Measurements from ENCODE around the gene PSEN1. TPM values are rescaled to one million over a fixed set of nuclear protein-coding genes. Genes with fewer than 3 reads are reported as not detected.

The PSEN1 gene
- total RNA-seq, 1 donor from 2014 or later = 63.9 TPM

DNA sequence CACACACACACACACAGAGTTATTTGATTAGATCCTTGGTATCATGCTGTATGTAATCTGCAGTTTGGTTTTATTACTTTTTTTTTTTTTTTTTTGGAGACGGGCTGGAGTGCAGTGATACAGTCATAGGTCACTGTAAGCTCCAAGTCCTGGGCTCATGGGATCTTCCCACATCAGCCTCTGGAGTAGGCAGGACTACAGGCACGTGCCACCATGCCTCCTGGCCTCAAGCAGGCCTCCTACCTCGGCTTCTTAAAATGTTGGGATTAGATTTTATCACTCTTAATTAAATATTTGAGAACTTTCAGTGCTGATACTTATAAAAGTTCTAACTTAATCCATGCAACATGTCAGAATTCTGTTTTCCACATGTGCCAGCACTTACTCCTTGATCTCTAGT is 31.3 kb upstream of the PSEN1 start:
- no peaks in the 10 kb centered on the region for H3K4me1 ChIP-seq
- ATAC-seq = no peak
- TF ChIP-seq, protein P1, sequence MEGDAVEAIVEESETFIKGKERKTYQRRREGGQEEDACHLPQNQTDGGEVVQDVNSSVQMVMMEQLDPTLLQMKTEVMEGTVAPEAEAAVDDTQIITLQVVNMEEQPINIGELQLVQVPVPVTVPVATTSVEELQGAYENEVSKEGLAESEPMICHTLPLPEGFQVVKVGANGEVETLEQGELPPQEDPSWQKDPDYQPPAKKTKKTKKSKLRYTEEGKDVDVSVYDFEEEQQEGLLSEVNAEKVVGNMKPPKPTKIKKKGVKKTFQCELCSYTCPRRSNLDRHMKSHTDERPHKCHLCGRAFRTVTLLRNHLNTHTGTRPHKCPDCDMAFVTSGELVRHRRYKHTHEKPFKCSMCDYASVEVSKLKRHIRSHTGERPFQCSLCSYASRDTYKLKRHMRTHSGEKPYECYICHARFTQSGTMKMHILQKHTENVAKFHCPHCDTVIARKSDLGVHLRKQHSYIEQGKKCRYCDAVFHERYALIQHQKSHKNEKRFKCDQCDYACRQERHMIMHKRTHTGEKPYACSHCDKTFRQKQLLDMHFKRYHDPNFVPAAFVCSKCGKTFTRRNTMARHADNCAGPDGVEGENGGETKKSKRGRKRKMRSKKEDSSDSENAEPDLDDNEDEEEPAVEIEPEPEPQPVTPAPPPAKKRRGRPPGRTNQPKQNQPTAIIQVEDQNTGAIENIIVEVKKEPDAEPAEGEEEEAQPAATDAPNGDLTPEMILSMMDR (IDR thresholded peaks at IDR 0.05) = no peak

DNA sequence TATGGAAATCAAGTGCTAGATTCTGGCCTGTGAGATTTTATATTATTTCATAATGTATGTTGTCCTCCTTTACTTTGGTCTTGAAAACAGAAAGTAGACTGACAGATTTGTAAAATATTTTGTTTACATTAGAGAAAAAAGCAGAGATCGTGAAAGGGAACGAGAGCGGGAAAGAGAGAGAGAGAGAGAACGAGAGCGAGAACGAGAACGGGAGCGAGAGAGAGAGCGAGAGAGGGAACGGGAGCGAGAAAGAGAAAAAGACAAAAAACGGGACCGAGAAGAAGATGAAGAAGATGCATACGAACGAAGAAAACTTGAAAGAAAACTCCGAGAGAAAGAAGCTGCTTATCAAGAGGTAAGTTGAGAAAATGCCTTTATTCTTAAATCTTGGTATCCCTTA is 30.6 kb upstream of the PSEN1 start:
- H3K27ac ChIP-seq = no peak overlapping the region
- DNase-seq = no peak
- no peaks in the 10 kb centered on the region for H3K27me3 ChIP-seq
- TF ChIP-seq, protein P1 (IDR thresholded peaks at IDR 0.05) = no peak
- no peaks in the 10 kb centered on the region for H3K4me1 ChIP-seq
- intact Hi-C loops (cut with DNase I) = no loop called here
- H3K36me3 ChIP-seq = peaks cover 98% of the 10 kb centered on the region
- no peak for ATAC-seq
- H3K4me3 ChIP-seq = no peak overlapping the region
- no peaks in the 10 kb centered on the region for H3K9me3 ChIP-seq

More for the DNA sequence above, 31.3 kb upstream of the PSEN1 start:
- Histone ChIP-seq H3K4me3 (no peak overlapping the region), H3K27me3 (no peaks in the 10 kb centered on the region), H3K9me3 (no peaks in the 10 kb centered on the region), H3K36me3 (peaks cover 98% of the 10 kb centered on the region), H3K27ac (no peak overlapping the region)
- DNase-seq = no peak
- intact Hi-C loops (cut with DNase I) = no loop called here

DNA sequence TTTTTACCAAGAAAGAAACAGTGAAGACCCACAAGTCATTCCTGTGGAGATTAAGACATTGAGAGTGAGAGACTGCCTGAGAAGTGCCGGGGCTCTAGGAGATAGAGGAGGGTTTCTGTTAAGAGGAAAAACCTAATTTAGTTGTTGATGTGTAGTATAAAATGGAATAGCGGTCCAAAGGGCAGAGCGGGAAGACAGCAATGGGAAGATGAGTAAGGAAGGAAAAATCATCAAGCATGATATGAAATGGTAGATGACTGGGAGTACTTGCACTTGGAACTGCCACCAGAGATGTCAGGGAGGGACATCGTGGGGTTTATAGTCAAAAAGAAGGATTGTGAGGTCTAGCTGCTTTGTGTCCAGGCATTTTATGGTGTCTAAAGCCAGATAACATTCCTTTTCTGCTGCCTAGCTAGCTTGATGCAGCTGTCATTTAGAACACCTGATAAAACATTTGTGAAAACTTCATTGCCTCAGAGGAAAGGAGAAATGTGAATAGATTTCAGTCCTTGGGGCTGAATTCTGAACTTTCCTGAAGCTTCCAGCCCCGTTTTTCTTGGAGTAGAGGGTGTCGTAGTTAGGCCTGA is 20.1 kb upstream of the PSEN1 start:
- TF ChIP-seq, protein P1 (IDR thresholded peaks at IDR 0.05) = no peak
- H3K36me3 ChIP-seq = peaks cover 97% of the 10 kb centered on the region

DNA sequence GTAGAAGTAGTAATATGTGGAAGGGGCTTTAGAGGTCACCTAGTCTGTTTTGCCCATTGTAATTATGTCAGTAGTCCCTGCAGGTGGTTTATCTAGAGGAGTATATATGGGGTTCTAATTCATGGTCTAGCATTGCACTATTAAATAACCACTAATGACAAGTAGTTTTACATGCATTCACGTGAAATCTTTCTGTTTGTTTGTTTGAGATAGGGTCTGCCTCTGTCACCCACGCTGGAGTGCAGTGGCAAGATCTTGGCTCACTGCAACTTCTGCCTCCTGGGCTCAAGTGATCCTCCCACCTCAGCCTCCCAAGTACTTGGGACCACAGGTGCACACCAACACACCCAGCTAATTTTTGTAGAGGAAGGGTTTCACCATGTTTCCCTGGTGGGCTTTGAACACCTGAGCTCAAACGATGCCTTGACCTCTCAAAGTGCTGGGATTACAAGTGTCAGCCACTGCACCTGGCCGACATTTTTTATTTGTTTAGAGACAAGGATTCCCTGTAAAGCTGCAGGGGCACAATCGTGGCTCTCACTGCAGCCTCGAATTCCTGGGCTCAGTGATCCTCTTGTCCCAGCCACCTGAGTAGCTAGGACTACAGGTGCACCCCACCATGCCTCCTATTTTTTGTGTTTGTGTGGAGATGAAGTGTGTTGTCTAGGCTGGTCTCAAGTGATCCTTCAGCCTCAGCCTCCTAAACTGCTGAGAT is 12.0 kb upstream of the PSEN1 start:
- Histone ChIP-seq H3K9me3 (no peaks in the 10 kb centered on the region), H3K36me3 (peaks cover 50% of the 10 kb centered on the region), H3K4me1 (no peaks in the 10 kb centered on the region), H3K4me3 (no peak overlapping the region), H3K27me3 (no peaks in the 10 kb centered on the region), H3K27ac (no peak overlapping the region)
- no peak for ATAC-seq
- no peak for DNase-seq
- TF ChIP-seq, protein P1 (IDR thresholded peaks at IDR 0.05) = no peak
- intact Hi-C loops (cut with DNase I) = no loop called here

More for the DNA sequence above, 20.1 kb upstream of the PSEN1 start:
- DNase-seq (no peak), ATAC-seq (no peak)
- intact Hi-C loops (cut with DNase I) = no loop called here
- H3K4me1 ChIP-seq = no peaks in the 10 kb centered on the region
- no peaks in the 10 kb centered on the region for H3K27me3 ChIP-seq
- H3K27ac ChIP-seq = no peak overlapping the region
- H3K9me3 ChIP-seq = no peaks in the 10 kb centered on the region
- H3K4me3 ChIP-seq = no peak overlapping the region

DNA sequence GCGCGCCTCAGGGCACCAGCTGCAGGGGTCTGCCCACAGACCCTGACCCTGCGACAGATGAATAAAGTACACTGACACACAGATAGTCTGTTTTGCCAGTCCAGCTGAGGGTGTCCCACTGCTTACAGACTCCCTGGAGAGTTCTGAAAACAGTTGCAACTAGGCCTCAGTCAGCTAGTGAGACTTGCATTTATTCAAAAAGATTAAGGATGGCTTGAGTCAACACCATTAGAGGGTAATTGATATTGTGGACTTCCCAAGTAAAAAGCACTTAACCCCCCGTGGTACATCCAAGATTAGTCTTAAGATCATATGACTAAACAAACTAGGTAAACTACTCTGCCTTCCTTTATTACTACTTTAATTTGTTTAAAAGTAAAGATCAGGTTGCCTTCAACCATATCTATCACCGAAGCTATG is 11.1 kb upstream of the PSEN1 start:
- Histone ChIP-seq H3K27me3 (no peaks in the 10 kb centered on the region), H3K36me3 (peaks cover 42% of the 10 kb centered on the region), H3K9me3 (no peaks in the 10 kb centered on the region), H3K4me1 (no peaks in the 10 kb centered on the region), H3K4me3 (no peak overlapping the region), H3K27ac (no peak overlapping the region)
- no peak for ATAC-seq
- no peak for DNase-seq
- intact Hi-C loops (cut with DNase I) = no loop called here
- TF ChIP-seq, protein P1 (IDR thresholded peaks at IDR 0.05) = no peak

All from upper lobe of right lung (tissue), 1 donor.